CD4-positive, alpha-beta T cell treated with Interferon gamma for 1 hour (primary cell): ENCODE results near the gene MPPED1.

ENCODE experiments used
- DNase-seq: peaks from one replicate; pipeline ENCODE4 v3.0.0-alpha.2; 2020

MPPED1 gene

GRCh38 chr22:43393132-43393843 is 18.5 kb upstream of the MPPED1 start:
- DNase-seq: no peak

DNA sequence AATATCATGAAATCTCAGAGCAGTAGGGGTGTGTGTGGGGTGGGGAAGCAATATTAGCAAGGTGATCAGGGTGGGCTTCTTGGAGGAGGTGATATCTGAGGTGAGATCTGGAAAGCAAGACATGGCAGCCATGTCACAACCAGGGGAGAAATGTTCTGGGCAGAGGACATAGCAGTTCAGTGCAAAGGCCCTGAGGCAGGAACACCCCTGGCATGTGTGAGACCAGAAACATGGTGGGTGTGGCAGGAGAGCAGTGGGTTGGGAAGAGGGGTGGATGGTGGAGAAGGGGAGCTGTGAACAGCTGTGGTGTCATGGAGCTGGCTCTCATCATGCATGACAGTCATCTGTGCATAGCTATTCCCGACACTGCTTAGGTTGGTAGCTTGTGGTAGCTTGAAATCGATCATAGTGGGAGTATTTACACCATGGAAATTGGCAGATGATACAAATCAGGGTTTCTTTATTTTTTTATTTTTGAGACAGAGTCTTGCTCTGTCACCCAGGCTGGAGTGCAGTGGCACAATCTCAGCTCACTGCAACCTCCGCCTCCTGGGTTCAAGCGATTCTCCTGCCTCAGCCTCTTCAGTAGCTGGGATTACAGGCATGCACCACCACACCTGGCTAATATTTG is 17.9 kb upstream of the MPPED1 start:
- DNase-seq: no peak

GRCh38 chr22:43395086-43395695 is 16.6 kb upstream of the MPPED1 start:
- DNase-seq: no peak

DNA sequence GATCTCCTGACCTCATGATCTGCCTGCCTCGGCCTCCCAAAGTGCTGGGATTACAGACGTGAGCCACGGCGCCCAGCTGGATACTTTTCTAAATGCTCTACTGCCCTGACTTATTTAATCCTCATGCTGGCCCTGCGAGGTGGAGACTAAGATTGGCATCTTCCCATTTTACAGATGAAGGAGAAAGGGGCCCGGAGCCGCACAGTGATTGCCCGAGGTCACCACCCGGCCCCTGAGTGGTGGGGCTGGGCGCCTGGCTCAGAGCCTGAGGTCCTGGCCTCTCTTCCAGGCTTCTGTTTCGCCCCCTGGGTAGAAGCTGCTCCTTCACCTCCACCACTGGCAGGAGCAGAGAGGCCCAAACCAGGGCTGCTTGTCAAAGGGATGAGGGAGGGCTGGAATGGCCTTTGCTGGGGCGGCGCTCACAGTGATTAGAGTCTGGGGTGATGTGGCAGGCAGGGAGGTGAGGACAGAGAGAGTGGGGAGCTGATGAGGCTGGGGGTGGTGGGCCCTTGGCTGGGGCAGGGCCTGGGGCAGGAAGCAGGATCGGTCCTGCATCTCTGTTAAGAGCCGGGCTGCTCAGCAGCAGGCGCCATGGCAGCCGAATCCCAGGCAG is 15.4 kb upstream of the MPPED1 start:
- no peak for DNase-seq

DNA sequence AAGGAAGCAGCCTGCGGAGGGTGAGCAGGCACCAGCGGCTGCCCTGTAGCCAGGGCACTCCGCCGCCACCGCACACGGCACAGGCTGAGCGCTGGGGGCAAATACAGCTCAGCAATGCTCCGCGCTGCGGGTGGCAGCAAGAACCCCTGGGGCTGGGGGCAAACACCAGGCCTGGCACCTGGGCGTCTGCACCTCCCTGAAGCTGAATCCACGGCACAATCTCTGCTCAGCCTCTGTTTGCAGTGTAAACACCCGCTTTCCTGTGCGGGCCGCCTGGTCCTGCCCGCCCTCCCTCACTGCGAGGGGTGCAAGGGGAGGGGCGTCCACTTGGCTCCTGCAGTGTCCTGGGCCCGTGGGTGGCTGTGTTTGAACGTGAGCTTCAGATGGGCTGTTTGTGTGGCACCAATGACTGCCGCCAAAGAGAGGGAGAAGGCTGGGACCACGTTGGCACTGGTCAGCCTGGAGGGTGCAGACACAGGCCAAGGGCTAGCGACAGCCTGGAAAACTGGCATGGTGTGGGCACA is 14.8 kb upstream of the MPPED1 start:
- DNase-seq: no peak

DNA sequence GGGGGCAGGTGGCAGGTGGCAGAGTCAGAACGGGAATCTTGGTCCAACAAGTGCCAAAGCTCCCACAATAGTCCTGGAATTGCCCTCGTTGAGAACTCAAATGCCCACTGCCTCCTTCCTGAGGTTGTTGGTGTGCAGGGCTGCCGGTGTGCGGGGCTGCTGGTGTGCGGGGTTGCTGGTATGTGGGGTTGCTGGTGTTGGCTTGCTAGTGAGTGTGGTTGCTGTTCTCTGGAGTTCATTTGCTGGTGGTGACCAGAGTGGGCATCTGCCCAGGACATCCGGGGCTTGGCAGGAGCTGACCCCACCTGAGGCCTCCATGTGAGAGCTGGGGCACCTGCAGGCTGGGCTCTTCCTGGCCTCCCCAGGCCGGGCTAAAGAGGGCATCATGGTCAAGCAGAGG is 14.0 kb upstream of the MPPED1 start:
- DNase-seq: no peak

GRCh38 chr22:43398246-43398645 is 13.6 kb upstream of the MPPED1 start:
- no peak for DNase-seq

GRCh38 chr22:43398910-43399309 is 12.9 kb upstream of the MPPED1 start:
- no peak for DNase-seq

GRCh38 chr22:43399338-43399979 is 12.4 kb upstream of the MPPED1 start:
- DNase-seq: no peak

DNA sequence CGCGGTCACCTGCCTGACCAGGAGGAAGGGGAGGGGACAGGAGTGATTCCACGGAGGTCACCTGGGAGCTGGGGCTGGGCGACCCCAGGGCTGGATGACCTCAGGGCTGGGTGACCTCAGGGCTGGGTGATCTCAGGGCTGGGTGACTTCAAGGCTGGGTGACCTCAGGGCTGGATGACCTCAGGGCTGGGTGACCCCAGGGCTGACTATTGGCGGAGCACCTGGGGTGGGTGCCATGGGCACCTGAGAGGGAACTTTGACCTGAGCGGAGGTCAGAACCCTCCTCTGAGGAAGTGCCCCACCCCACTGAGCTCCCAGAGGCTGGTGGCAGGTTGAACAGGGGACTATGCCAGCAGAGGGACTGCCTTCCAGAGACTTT is 11.8 kb upstream of the MPPED1 start:
- DNase-seq: no peak

GRCh38 chr22:43400449-43400848 is 11.4 kb upstream of the MPPED1 start:
- DNase-seq: no peak

GRCh38 chr22:43401233-43401632 is 10.6 kb upstream of the MPPED1 start:
- DNase-seq: no peak

DNA sequence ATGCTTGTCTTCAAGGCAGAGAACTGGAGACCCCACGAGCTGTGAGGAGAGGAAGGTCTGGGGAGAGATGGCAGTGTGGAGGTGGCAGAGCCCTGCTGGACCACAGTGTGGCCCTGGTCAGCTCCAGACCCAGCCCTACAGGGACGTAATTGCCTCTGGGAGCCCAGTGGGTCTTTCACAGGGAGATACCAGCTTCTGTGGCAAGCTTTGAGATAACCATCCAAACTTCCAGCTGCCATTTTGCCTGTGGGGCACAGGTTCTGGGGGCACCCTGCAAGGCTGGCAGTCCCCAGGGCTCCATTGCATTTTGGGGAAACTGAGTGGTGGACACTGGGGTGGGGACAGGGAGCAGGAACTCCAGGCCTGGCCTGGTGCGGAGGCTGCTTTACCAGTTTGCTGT is 10.2 kb upstream of the MPPED1 start:
- no peak for DNase-seq

- no peak for DNase-seq
These were observed 9.7 kb upstream of the MPPED1 start for GRCh38 chr22:43402128-43402527.

DNA sequence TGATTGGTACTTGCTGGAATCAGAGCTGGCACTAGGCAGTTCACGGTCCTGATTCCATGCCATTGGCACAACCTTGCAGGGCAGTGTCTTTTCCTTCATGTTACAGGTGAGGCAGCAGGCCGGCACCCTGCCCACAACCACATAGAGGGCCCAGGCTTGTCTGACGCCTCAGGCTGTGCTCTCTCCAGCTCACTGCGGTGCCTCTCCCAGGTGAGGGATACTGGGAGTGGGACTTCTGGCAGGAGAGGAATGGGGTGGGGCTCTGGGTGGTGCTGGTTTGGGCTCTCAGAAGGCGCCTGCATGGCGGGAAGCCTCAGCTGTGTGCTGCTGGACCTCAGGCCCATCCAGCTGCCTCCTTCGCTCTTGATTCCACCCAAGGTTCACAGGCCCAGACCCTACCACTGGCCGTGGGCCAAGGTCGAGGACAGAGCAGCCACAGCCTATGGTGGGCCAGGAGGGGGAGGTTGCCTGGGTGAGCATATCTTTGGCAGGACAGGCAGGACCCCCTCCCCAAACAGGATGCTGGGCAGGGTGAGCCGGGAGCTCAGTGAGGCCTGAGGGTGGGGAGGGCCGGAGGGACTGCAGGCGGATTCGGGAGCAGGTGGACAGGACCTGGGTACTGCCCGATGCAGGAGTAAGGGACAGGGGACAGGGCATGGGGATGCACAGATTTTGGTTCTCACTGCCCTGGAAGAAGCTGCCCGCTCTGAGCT is 7.0 kb upstream of the MPPED1 start:
- no peak for DNase-seq

DNA sequence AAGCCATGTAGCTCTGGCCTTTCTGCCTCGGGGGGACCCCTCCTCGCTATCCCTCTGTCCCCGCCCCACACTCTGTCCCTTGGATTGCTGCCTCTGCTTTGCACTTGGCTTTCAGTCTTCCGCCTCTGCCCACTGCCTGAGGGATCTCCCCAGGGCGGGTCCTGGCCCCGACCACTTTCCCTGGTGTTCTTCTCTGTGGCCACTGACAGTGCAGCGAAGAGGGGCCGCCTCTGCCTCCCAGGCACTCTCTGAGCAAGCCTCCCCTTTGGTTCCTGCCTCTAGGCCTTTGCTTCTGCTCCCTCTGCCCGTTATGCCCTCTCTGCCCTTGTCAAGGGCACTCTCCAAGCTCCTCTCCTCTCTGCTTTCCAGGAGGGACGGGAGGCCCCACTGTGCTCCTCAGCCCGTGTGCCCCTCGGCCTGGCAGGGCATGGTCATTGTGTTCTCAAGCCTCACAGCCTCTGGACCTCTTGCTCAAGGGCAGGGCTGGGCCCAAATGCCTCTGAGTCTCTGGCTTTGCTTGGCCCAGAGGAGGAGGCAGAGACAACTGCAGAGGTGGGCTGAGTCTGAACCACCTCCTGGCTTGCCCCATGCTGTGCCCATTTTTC is 5.5 kb upstream of the MPPED1 start:
- no peak for DNase-seq

DNA sequence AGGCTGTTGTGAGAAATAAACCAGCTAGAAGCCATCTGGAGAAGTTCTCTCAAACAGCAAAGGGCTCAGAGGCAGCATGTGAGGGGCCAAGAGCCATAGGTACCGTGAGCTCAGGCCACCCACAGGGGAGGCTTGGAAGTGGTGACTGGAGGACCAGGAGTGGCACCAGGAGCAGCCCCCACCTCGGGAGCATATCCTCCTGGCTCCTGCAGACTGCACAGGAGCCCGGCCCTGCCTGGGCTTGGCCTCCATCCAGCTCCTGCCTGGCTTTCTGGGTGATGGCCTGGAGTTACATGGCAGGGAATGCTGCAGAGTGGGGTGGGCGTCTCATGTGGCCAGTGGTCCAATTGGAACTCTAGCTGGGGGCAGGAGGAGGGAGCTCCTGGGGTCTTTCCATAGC is 4.2 kb upstream of the MPPED1 start:
- no peak for DNase-seq

DNA sequence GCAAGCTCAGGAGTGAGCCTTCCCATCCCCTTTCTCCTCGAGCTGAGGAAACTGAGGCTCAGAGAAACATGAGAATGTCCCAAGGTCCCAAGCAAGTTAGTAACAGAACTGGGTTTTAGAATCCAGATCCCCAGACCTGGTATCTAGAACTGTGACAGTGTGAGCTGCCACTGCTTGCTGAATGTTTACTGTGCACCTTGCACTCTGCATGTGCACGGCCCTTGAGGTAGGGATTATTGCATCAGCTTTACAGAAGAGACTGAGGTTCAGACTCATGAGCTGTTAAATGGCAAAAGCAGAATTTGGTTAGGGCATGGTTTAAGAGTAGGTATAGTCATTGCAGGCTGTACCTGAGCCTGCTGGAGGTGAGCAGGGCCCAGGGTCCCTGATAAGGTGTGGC is 3.8 kb upstream of the MPPED1 start:
- no peak for DNase-seq

- no peak for DNase-seq
These were observed 2.8 kb upstream of the MPPED1 start for GRCh38 chr22:43409046-43409445.

- DNase-seq: no peak
These were observed 2.0 kb upstream of the MPPED1 start for GRCh38 chr22:43409800-43410199.

- no peak for DNase-seq
These were observed 560 bp upstream of the MPPED1 start for GRCh38 chr22:43411040-43411868.
